SK-N-SH (cell line): ENCODE data around the gene R3HCC1L.
"Not testable (repeated sequence)": the region's sequence is repeated elsewhere in the genome, so short reads cannot be mapped to it uniquely, and the experiment has no call there.

Experiments used
- CHD2 ChIP-seq: fragments of 150-350 bp; IDR thresholded peaks from 2 replicates; pipeline ENCODE4 v1.6.1; 2018; ENCODE audit warnings: low read length; ENCODE audit not compliant: partially characterized antibody
- EP300 ChIP-seq, 2 experiments: IDR thresholded peaks; 2 replicates each; pipeline versions ENCODE4 v1.4.0 to v1.6.1; 2012; ENCODE audit warnings: borderline replicate concordance in 1 of 2, low read depth in 1 of 2, low read length in 1 of 2
- JUND ChIP-seq: IDR thresholded peaks from 2 replicates; pipeline ENCODE4 v1.4.0; 2012
- MXI1 ChIP-seq: IDR thresholded peaks from 2 replicates; pipeline ENCODE4 v1.6.1; 2012; ENCODE audit warnings: mild to moderate bottlenecking, low read depth, low read length, improper control_type of control experiment
- POLR2AphosphoS5 ChIP-seq: IDR thresholded peaks from 2 replicates; pipeline ENCODE4 v1.6.1; 2012; ENCODE audit warnings: low read depth, low read length
- RFX5 ChIP-seq: IDR thresholded peaks from 2 replicates; pipeline ENCODE4 v1.6.1; 2012; ENCODE audit warnings: mild to moderate bottlenecking, improper control_type of control experiment, low read length
- SIN3A ChIP-seq: IDR thresholded peaks from 2 replicates; pipeline ENCODE4 v1.6.1; 2012; ENCODE audit warnings: low read depth, mild to moderate bottlenecking, low read length, moderate library complexity, borderline replicate concordance
- TAF1 ChIP-seq: IDR thresholded peaks from 2 replicates; pipeline ENCODE4 v1.6.1; 2012; ENCODE audit warnings: low read depth, mild to moderate bottlenecking, low read length, moderate library complexity, borderline replicate concordance
- ZBTB33 ChIP-seq: IDR thresholded peaks from 2 replicates; pipeline ENCODE4 v1.4.0; 2012; ENCODE audit warnings: low read depth, borderline replicate concordance
- TF ChIP-seq, protein P1 (sequence below): fragments of 200-600 bp; sonication (generic); IDR thresholded peaks from 2 replicates; pipeline ENCODE4 v1.6.1; 2017; ENCODE audit warnings: antibody characterized with exemption, mild to moderate bottlenecking, moderate library complexity

DNA sequence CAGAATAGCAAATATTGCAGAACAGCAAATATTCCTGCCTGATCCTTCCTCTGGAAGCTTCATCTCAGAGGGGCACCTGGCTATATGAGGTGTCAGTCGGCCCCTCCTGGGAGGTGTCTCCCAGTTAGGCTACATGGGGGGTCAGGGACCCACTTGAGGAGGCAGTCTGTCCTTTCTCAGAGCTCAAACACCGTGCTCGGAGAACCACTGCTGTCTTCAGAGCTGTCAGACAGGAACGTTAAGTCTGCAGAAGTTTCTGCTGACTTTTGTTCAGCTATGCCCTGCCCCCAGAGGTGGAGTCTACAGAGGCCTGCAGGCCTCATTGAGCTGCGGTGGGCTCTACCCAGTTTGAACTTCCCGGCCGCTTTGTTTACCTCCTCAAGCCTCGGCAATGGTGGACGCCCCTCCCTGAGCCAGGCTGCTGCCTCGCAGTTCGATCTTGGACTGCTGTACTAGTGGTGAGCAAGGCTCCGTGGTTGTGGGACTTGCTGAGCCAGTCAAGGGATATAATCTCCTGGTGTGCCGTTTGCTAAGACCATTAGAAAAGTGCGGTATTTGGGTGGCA lies 48.0 kb downstream of the R3HCC1L start:
- not testable (repeated sequence) for TF ChIP-seq ZBTB33; EP300 (IDR thresholded peaks at IDR 0.05; ENCODE audit: borderline replicate concordance in 1 of 2, low read depth in 1 of 2, low read length in 1 of 2); RFX5; SIN3A; POLR2AphosphoS5; JUND; TAF1; CHD2; MXI1
- TF ChIP-seq, protein P1, sequence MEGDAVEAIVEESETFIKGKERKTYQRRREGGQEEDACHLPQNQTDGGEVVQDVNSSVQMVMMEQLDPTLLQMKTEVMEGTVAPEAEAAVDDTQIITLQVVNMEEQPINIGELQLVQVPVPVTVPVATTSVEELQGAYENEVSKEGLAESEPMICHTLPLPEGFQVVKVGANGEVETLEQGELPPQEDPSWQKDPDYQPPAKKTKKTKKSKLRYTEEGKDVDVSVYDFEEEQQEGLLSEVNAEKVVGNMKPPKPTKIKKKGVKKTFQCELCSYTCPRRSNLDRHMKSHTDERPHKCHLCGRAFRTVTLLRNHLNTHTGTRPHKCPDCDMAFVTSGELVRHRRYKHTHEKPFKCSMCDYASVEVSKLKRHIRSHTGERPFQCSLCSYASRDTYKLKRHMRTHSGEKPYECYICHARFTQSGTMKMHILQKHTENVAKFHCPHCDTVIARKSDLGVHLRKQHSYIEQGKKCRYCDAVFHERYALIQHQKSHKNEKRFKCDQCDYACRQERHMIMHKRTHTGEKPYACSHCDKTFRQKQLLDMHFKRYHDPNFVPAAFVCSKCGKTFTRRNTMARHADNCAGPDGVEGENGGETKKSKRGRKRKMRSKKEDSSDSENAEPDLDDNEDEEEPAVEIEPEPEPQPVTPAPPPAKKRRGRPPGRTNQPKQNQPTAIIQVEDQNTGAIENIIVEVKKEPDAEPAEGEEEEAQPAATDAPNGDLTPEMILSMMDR = not testable (repeated sequence)
